NCI-H2081 treated with DMSO at 0.1 percent for 48 hours (cell line): ENCODE results near the gene ZNF827.

Experiments used
- DNase-seq: peaks from one replicate; lab custom pipeline; 2025; lab: John Stamatoyannopoulos, UW

The ZNF827 gene

DNA sequence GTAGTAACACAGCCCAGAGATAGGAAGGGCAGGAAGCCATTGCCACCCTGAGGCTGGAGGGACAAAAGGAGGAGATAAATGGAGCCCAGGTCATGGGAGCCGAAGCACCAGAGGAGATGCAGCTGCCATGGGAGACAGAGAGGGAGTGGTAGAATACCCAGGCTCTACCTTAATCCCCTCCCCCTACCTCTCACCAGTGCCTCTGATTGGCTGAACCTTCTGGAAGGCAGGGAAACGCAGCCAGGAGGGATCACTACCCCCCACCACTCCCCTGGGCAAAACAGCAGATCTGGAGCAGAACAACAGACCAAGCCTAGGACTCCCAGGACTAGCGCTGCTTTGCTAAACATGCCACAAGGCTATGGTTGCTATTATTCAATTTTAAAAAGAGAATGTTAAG lies 114.2 kb downstream of the ZNF827 start:
- no peak for DNase-seq

- DNase-seq = no peak
Measured at GRCh38 chr4:145823743-145824142, 114.9 kb downstream of the ZNF827 start.

DNA sequence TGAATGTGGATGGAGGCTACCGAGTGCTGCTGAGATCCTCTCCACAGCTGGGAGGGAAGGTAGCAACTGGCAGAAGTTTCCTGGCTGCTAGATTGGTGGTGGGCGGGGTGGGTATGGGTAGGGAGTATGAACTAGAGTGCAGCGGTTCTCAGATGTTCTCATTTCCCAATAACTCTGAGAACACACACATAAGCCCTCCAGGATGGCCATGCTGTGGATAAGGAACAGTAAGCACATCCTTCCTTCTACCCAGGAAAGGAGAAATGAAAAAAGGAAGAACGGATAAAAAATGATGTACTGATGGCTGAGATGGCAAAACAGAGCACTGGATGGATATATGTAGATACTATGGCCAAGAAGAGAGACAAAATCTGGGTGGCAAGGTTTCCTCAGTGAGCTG lies 116.0 kb downstream of the ZNF827 start:
- no peak for DNase-seq

DNA sequence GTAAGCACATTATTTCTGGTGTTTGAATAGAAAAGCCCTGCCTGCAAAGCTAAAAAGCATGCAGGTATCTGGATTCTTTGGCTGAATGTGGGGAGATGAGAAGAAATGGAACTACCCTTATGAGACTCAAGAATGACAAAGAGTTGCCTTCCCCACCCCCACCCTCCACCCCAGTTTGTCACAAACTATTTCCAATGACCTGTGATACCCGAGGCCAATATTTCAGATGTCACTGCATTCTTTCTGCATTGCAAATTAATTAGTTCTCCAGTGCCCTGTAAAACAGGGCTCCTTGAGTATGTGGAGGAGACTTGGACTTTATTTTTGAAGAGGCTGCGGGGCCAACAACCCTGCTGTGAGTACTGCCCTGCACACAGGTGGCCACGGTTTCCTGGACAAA lies 116.4 kb downstream of the ZNF827 start:
- DNase-seq = no peak

DNA sequence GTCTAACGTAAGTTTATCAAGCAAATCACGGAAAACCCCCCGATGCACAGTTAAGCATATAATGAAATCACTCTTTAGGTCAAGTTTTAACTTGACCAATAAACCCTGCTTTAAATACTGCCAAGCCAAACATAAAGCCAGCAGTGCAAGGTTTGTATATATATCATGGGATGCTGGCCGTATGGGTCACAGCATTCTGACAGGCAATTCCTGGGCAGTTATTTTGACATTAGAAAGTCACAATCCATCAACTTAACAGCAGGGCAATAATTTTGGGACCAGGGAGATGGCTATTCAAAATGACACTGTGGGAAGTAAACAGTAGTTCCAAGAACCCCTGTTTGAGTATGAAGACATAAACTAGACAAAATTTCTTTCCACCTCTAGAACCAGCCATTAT lies 116.9 kb downstream of the ZNF827 start:
- DNase-seq = no peak

- DNase-seq = no peak
Measured at GRCh38 chr4:145820407-145820806, 118.2 kb downstream of the ZNF827 start.

DNA sequence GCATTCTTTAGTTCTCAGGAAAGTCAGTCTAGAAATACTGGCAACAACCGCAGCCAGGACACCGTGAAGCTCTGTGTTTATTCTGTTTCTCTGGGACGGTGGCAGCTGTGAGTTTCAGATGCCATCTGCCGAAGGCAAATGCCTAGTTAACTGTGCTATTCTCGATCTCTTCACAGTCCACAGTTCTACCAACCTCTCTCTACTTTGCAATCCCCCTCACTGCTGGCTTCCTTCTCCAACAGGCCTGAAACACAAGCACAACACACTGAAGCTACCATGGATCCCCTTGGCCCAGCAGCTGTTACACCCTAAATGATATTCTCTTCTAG lies 118.8 kb downstream of the ZNF827 start:
- no peak for DNase-seq

DNA sequence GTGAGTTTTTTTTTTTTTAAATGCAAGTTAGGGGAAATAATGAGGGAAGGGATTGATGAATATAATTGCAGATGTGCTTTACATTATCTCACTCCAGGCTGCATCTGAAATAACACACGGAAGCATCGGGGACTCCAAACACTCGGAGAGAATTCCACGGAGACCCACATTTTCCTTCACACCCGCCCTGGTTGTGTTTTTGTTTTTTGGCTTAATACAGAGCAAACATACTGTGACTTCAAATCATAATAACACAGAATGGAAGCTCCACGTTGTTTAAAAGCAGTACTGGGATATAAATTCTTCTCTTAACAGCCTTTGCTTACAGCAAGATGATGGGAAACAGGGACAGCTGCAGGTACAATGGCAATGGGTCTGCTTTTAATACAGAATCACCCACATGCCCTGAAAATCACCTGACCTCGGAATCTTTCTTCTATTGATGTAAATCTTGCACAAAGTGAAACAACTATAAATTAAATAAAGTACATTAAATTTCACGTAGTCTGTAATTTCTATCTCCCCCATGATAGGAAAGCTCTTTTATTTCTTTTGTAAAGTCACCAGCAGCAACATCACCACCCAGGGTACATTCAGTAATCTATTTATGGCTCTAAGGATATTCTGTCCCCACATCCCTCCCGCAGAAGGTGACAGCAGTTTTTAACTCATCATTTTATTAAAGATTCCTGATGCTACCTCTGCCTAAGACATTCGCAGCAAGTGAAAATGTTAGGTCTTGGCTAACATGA lies 119.3 kb downstream of the ZNF827 start:
- DNase-seq = no peak

- DNase-seq = no peak
Measured at GRCh38 chr4:145818011-145818410, 120.6 kb downstream of the ZNF827 start.

- DNase-seq = no peak
Measured at GRCh38 chr4:145816091-145816490, 122.5 kb downstream of the ZNF827 start.

DNA sequence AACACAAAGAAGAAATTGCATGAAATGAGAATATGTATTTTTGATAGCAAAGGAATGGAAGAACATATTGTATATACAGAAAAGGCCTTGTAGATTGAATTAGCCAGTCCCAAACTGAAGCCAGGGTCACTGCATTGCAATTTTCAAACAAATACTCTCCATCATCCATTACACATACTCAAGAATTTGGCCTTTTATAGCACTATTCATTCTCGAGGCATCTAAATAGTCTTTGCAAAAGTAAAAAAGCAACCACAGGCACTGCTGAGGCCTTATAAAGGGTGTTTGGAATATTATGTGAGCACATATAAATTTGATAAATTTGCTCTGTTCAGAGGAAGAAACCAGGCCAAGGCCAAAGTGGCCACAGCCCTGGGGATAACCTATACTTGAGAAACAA lies 123.0 kb downstream of the ZNF827 start:
- no peak for DNase-seq

DNA sequence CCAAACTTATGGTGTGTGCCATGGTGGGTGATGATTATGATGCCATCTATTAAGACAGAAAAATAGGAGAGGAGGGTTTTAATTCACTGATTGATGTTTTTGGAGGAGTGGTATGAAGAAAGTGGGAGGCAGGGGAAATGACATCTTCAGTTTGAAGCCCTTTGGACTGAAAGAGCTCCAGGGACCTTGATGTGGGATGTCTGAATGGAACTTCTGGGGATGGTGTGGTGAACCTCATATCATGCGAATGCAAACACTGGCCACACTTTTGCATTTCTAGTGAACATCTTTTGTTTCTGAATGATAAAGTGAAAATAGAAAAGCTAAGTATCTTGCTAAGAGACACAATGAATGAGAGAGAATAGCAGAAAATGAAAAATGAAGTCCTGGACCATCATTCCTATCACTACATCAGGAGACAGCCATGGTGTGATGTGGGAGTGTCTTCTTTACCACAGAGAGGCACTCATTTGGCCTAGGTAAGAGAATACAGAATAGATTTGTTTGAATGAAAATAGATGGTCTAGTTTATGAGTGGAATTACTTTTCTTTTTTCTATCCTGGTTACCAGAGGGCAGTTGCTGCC lies 123.5 kb downstream of the ZNF827 start:
- no peak for DNase-seq

DNA sequence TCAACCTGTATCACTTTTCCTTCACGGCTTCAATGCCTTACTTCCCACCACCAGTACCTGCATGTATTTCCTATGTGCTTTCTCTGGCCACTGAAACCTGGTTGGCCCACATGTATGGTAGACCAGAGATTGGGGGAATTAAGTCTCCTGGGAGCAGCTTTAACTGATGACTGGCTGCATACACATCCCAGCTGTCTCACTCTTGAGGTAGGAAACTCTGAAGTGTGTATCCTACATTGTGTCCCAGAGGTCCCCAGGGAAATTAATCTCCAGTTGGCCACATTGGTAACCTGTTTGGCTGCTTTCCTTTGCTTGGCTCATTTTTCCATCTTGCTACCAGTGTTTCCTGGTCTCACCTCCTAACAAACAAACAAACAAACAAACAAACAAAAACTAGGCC lies 124.4 kb downstream of the ZNF827 start:
- no peak for DNase-seq

DNA sequence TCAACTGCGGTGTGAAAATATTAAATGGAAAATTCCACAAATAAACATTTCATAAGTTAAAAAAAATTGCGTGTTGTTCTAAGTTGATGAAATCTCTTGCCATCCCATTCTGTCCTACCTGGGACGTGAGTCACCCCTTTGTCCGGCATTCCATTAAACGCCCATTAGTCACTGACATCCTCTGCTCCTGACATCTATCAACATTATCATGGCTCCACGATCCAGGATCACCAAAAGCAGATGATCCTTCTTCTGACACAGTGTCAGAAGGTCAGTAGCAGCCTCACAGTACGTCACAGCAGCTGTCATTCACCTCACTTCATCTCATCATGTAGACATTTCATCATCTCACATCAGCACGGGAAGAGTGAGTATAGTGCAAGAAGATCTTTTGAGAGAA lies 125.7 kb downstream of the ZNF827 start:
- DNase-seq = no peak

GRCh38 chr4:145808848-145809512 lies 129.6 kb downstream of the ZNF827 start:
- DNase-seq = no peak

GRCh38 chr4:145808021-145808650 lies 130.5 kb downstream of the ZNF827 start:
- DNase-seq = no peak

DNA sequence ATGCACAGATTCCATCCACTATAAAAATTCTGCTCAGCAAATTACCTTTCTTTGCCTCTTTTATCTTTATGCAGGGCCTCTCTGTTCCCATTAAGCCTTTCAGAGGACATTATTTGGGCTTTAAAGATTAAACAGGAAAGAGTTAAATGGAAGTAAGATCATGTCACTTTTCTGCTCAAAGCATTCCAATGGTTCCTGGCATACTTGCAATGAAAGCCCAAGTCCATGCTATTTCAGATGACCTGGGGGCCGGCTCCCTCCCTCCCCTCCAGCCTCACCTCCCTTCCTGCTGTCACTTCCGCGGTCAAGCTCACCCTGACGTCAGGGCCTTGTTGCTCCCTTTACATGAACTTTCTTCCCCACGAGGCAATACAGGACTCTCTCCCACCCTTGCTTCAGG lies 133.1 kb downstream of the ZNF827 start:
- DNase-seq = no peak

- no peak for DNase-seq
Measured at GRCh38 chr4:145804116-145804515, 134.5 kb downstream of the ZNF827 start.

DNA sequence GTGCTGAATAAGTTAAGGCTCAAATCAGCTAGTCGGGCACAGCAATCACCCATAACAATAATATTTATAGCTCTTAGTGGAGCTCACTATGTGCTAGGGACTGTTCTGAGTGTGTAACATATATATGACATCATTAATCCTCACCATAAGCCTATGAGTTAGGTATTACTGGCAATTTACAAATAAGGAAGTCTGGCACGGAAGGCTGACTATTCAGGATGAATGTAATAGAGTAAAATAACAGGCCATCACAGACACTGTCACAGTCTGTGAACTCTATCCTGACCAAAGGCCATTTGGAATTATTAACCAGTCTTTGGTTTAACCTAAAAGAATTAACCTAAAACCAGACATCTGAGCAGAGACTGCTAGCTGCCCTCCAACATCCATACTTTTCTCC lies 139.4 kb downstream of the ZNF827 start:
- DNase-seq = no peak

DNA sequence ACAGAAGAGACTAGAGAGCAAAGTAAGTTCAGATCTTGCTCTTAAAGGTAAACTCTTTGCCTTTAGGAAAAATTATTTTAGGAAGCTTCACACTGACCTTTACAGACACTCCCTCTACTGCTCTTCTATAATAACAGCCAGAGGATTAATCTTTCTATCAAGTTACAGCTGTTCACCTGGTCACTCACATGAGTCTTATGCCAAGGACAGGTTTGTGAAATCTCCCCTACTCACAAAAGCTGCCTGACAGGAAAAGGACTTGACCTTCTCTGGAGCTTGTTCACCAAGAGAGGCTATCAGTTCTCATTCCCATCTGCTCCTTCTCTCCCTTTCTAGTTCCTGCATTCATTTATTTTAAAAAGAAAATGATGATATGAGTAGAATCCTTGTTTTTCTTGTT lies 141.3 kb downstream of the ZNF827 start:
- no peak for DNase-seq

DNA sequence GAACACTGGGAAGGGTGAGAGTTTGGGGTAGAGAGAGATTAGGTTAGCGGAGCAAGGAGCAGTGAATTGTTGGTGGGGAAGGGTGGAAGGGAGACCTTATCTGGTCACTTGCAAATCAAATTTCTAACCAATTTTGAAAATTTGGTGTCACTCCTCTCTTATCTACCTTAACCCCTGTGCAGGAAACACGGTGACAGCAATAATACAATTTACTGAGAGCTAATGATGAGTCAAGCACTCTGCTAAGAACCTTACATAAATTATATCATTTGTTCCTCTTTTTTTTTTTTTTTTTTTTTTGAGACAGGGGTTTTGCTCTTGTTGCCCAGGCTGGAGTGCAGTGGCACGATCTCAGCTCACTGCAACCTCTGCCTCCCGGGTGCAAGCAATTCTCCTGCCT lies 142.3 kb downstream of the ZNF827 start:
- no peak for DNase-seq

- DNase-seq = no peak
Measured at GRCh38 chr4:145795521-145795920, 143.1 kb downstream of the ZNF827 start.

GRCh38 chr4:145792429-145792828 lies 146.2 kb downstream of the ZNF827 start:
- no peak for DNase-seq
